Stomach (tissue), 9 donors: ENCODE results near the gene BABAM2. TPM values are rescaled to one million over a fixed set of nuclear protein-coding genes. Genes with fewer than 3 reads are reported as not detected.

Experiments
- DNase-seq, 2 donors: peaks; one replicate each; pipeline versions ENCODE4 v3.0.0 to v3.0.0-alpha.2; 2013 to 2019
- H3K27ac ChIP-seq, 5 donors: fragments of 200-600 bp in 4 of 5; sonication (generic) in 4 of 5; one replicate each; pipeline ENCODE4 v1.5.1; 2013 to 2019; ENCODE audit warnings: mild to moderate bottlenecking in 1 of 5, moderate library complexity in 1 of 5
- H3K27me3 ChIP-seq, 3 donors: fragments of 200-600 bp; sonication (generic); one replicate each; pipeline ENCODE4 v1.5.1; 2017 to 2019; ENCODE audit warnings: mixed run types in 1 of 3
- H3K36me3 ChIP-seq, 4 donors: fragments of 200-600 bp; sonication (generic); 1 replicate in 3 of 4; 2 replicates in 1 of 4; pipeline ENCODE4 v1.5.1; 2016 to 2019
- H3K4me1 ChIP-seq, 4 donors: fragments of 200-600 bp; sonication (generic); one replicate each; pipeline ENCODE4 v1.5.1; 2016 to 2019
- H3K4me3 ChIP-seq, 4 donors: fragments of 200-600 bp; sonication (generic) in 3 of 4; one replicate each; pipeline ENCODE4 v1.5.1; 2016 to 2019; ENCODE audit warnings: mild to moderate bottlenecking in 1 of 4
- H3K9me3 ChIP-seq, 4 donors: fragments of 200-600 bp; sonication (generic); one replicate each; pipeline ENCODE4 v1.5.1; 2016 to 2019
- CTCF ChIP-seq, 7 experiments: fragments of 450-650 bp in 4 of 7; fragments of 200-600 bp in 3 of 7; sonication (generic) in 3 of 7; IDR thresholded peaks; one replicate each; pipeline ENCODE4 v1.5.1; 2016 to 2019; ENCODE audit warnings: antibody characterized with exemption in 7 of 7, control low read depth in 2 of 7, mild to moderate bottlenecking in 1 of 7
- EP300 ChIP-seq: sonication (generic); formaldehyde crosslinking; IDR thresholded peaks from one replicate; pipeline ENCODE4 v1.6.1; 2017; ENCODE audit warnings: antibody characterized with exemption
- POLR2A ChIP-seq, 4 donors: fragments of 450-650 bp; IDR thresholded peaks; one replicate each; pipeline ENCODE4 v1.6.1; 2016; ENCODE audit warnings: antibody characterized with exemption in 4 of 4, control low read depth in 2 of 4, mild to moderate bottlenecking in 1 of 4, moderate library complexity in 1 of 4
- POLR2AphosphoS5 ChIP-seq, 3 donors: sonication (generic); formaldehyde crosslinking; IDR thresholded peaks; one replicate each; pipeline ENCODE4 v1.6.1; 2016; ENCODE audit warnings: antibody characterized with exemption in 3 of 3
- WGBS, 5 donors: extraction: QIAGEN DNeasy Blood & Tissue Kit in 3 of 5; methylation state at CpG; one replicate each; pipeline versions ENCODE4 v1.1.5 to v1.1.7; 2013 to 2018; 5-methylcytosine and 5-hydroxymethylcytosine counted together
- intact Hi-C: fragments of 100-400 bp; cut with DNase I; formaldehyde crosslinking; loops from one replicate; pipeline ENCODE4 v1.15.1; 2023; ENCODE audit warnings: low total_unique reads
- polyA plus RNA-seq, 3 donors: library from polyadenylated mRNA; stranded (reverse); fragments of 200-250 nt; gene quantifications; one replicate each; pipeline ENCODE4 v1.2.3, GENCODE V29; 2013
- total RNA-seq, 5 donors: library from RNA; depleted of rRNA; stranded (reverse); fragments of >200 nt; gene quantifications; one replicate each; pipeline versions ENCODE4 v1.1.0 to v1.2.3, GENCODE V29; 2014 to 2016
- donor health status: healthy with polysubstance abuse.
- donor health status: Bipolar disorder and iron deficiency.
- donor health status: healthy.

Gene BABAM2
- total and polyA plus RNA-seq, 8 donors: 14.2 to 41.4 (median 22.8) TPM

DNA sequence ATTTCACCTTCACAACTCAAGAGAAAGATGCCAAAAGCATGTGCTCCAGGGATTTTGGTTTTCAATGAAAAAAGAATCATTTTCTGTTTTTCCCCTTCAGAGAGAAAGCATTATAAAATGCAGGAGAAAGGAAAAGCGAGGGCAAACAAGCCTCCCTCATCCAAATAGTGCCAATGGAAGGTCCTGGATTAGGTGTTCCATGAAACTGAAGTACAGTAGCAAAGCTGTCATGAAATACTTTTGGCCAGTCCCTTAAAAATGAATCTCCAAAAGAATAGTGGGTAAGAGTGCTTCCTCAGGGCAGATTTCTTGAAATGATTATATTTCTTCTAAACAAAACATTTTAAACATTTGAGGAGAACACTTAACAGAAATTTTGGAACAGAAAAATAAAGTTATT, 320.0 kb downstream of the BABAM2 start:
- Histone ChIP-seq H3K36me3 (no peaks in the 10 kb centered on the region), H3K4me1 (peaks cover 0 to 10% (median 2%) of the 10 kb centered on the region in 4 donors), H3K27me3 (no peaks in the 10 kb centered on the region), H3K9me3 (no peaks in the 10 kb centered on the region), H3K4me3 (no peak overlapping the region), H3K27ac (peak overlapping the region in 3 of 5 donors; percentile 36 to 48 (median 44))
- TF ChIP-seq CTCF (IDR thresholded peaks at IDR 0.05): no peak
- WGBS, 5 donors: 81 to 95% (median 89%) methylated on average over 1 of the region's 1 CpG
- DNase-seq: no peak
- intact Hi-C loops: no loop called here

GRCh38 chr2:28216331-28216730, 325.8 kb downstream of the BABAM2 start:
- DNase-seq: no peak
- TF ChIP-seq EP300 (no peak), POLR2A (IDR thresholded peaks at IDR 0.05) (no peak), POLR2AphosphoS5 (IDR thresholded peaks at IDR 0.05) (no peak), CTCF (IDR thresholded peaks at IDR 0.05) (no peak)
- Histone ChIP-seq H3K36me3 (no peaks in the 10 kb centered on the region), H3K27me3 (no peaks in the 10 kb centered on the region), H3K9me3 (no peaks in the 10 kb centered on the region), H3K27ac (no peak overlapping the region), H3K4me1 (no peaks in the 10 kb centered on the region), H3K4me3 (no peak overlapping the region)
- intact Hi-C loops: no loop called here
- WGBS, 5 donors: 72 to 94% (median 91%) methylated on average over 2 of the region's 2 CpGs

- H3K27ac ChIP-seq: no peak overlapping the region
- no peaks in the 10 kb centered on the region for H3K27me3 ChIP-seq
- H3K36me3 ChIP-seq: no peaks in the 10 kb centered on the region
- no peaks in the 10 kb centered on the region for H3K9me3 ChIP-seq
- no peak for DNase-seq
- no peaks in the 10 kb centered on the region for H3K4me1 ChIP-seq
- 83 to 88% (median 87%) methylated on average over 3 of the region's 3 CpGs for WGBS, 5 donors
- intact Hi-C loops: no loop called here
- no peak overlapping the region for H3K4me3 ChIP-seq
- no peak for TF ChIP-seq POLR2A (IDR thresholded peaks at IDR 0.05)
- no peak for TF ChIP-seq CTCF (IDR thresholded peaks at IDR 0.05)
- no peak for TF ChIP-seq POLR2AphosphoS5 (IDR thresholded peaks at IDR 0.05)
- no peak for TF ChIP-seq EP300
Observed at GRCh38 chr2:28217042-28217740, 326.7 kb downstream of the BABAM2 start.

DNA sequence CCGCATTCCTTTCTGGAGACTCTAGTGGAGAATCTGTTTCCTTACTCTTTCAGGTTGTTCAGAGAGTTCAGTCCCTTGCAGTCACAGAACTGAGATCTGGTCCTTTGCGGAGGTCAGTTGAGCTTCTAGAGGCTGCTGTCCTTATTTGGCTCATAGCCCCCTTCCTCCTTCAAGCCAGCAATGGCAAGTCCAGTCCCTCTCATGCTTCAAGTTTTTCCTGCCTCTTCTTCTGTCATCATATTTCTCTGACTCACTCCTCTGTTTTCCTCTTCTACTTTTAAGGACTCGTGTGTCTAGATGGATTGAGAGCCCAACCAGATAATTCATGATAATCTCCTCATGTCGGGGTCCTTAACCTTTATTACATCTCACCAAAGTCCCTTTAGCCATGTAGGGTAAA, 328.6 kb downstream of the BABAM2 start:
- TF ChIP-seq POLR2A (IDR thresholded peaks at IDR 0.05) (no peak), EP300 (no peak), POLR2AphosphoS5 (IDR thresholded peaks at IDR 0.05) (no peak), CTCF (IDR thresholded peaks at IDR 0.05) (no peak)
- WGBS, 5 donors: 80 to 91% (median 86%) methylated on average over 4 of the region's 4 CpGs
- H3K27ac ChIP-seq: peak overlapping the region in 2 of 5 donors; percentile 31 to 35
- no peaks in the 10 kb centered on the region for H3K36me3 ChIP-seq
- intact Hi-C loops: no loop called here
- H3K9me3 ChIP-seq: no peaks in the 10 kb centered on the region
- DNase-seq: no peak
- H3K4me1 ChIP-seq: peaks cover 0 to under 1% (median 0%) of the 10 kb centered on the region in 4 donors
- H3K4me3 ChIP-seq: no peak overlapping the region
- H3K27me3 ChIP-seq: no peaks in the 10 kb centered on the region
